Spleen (tissue), 13 donors: Measurements from ENCODE around the gene DDTL. TPM values are rescaled to one million over a fixed set of nuclear protein-coding genes. Genes with fewer than 3 reads are reported as not detected.
"Not testable (repeated sequence)": the region's sequence is repeated elsewhere in the genome, so short reads cannot be mapped to it uniquely, and the experiment has no call there.

Source experiments
- DNase-seq: peaks from one replicate; pipeline ENCODE4 v3.0.0-alpha.2; 2020
- H3K27ac ChIP-seq, 8 donors: fragments of 200-600 bp; sonication (generic) in 7 of 8; 1 replicate in 4 of 8; 2 replicates in 4 of 8; pipeline versions ENCODE4 v1.5.0 to v1.8.0; 2016 to 2021; ENCODE audit warnings: inconsistent platforms in 4 of 8, mild to moderate bottlenecking in 4 of 8, moderate library complexity in 1 of 8
- H3K27me3 ChIP-seq, 7 donors: fragments of 200-600 bp; sonication (generic) in 6 of 7; replicated peaks in 1 of 7; 1 replicate in 4 of 7; 2 replicates in 3 of 7; pipeline versions ENCODE4 v1.5.0 to v1.8.0; 2016 to 2021; ENCODE audit warnings: inconsistent platforms in 3 of 7, mild to moderate bottlenecking in 1 of 7
- H3K36me3 ChIP-seq, 6 donors: fragments of 200-600 bp; sonication (generic) in 5 of 6; 1 replicate in 4 of 6; 2 replicates in 2 of 6; pipeline versions ENCODE4 v1.5.0 to v1.8.0; 2016 to 2021; ENCODE audit warnings: inconsistent platforms in 2 of 6
- H3K4me1 ChIP-seq, 6 donors: fragments of 200-600 bp; sonication (generic) in 5 of 6; 1 replicate in 3 of 6; 2 replicates in 3 of 6; pipeline versions ENCODE4 v1.5.0 to v1.8.0; 2016 to 2021; ENCODE audit warnings: inconsistent platforms in 3 of 6
- H3K4me3 ChIP-seq, 8 donors: fragments of 200-600 bp; sonication (generic) in 7 of 8; 1 replicate in 4 of 8; 2 replicates in 4 of 8; pipeline versions ENCODE4 v1.5.0 to v1.8.0; 2016 to 2021; ENCODE audit warnings: inconsistent platforms in 4 of 8, mild to moderate bottlenecking in 4 of 8, moderate library complexity in 2 of 8
- H3K9me3 ChIP-seq, 8 donors: fragments of 200-600 bp; sonication (generic) in 7 of 8; 1 replicate in 4 of 8; 2 replicates in 4 of 8; pipeline versions ENCODE4 v1.5.0 to v1.8.0; 2016 to 2021; ENCODE audit warnings: inconsistent platforms in 4 of 8
- POLR2A ChIP-seq, 3 donors: fragments of 450-650 bp; IDR thresholded peaks; one replicate each; pipeline ENCODE4 v1.5.1; 2017; ENCODE audit warnings: antibody characterized with exemption in 3 of 3, mild to moderate bottlenecking in 1 of 3
- POLR2AphosphoS5 ChIP-seq, 3 donors: sonication (generic); formaldehyde crosslinking; IDR thresholded peaks; one replicate each; pipeline ENCODE4 v1.5.1; 2017; ENCODE audit warnings: antibody characterized with exemption in 3 of 3
- WGBS, 5 donors: extraction: QIAGEN DNeasy Blood & Tissue Kit in 3 of 5; methylation state at CpG; one replicate each; pipeline versions ENCODE4 v1.1.5 to v1.1.7; 2013 to 2018; 5-methylcytosine and 5-hydroxymethylcytosine counted together
- intact Hi-C: fragments of 100-400 bp; cut with DNase I; formaldehyde crosslinking; loops from one replicate; pipeline ENCODE4 v1.15.0; 2023; ENCODE audit warnings: low total_unique reads
- long read RNA-seq, 2 donors: transcript quantifications; one replicate each; lab custom pipeline, GENCODE V29; 2026
- polyA plus RNA-seq, 3 donors: library from polyadenylated mRNA; stranded (reverse); fragments of 200-250 nt; gene quantifications; one replicate each; pipeline ENCODE4 v1.2.1, GENCODE V29; 2013
- total RNA-seq, 7 donors: library from RNA; depleted of rRNA in 3 of 7; stranded (reverse); fragments of >200 nt in 3 of 7; fragmentation: NEBNext Ultra II Directional in 4 of 7; extraction: Animal tissue kit (Norgen Biotek cat#: 25700) in 4 of 7; gene quantifications; one replicate each; pipeline versions ENCODE4 v1.1.0 to v1.2.1, GENCODE V29; 2016 to 2021
- TF ChIP-seq, protein P1 (sequence below), 11 experiments: fragments of 200-600 bp in 7 of 11; fragments of 450-650 bp in 4 of 11; sonication (generic) in 4 of 11; IDR thresholded peaks in 8 of 11; conservative IDR thresholded peaks in 3 of 11; 1 replicate in 7 of 11; 2 replicates in 4 of 11; pipeline versions ENCODE4 v1.4.0 to v1.8.0; 2016 to 2021; ENCODE audit warnings: antibody characterized with exemption in 11 of 11, inconsistent platforms in 4 of 11, mild to moderate bottlenecking in 1 of 11
- donor health status: healthy with polysubstance abuse.
- donor health status: DM: no; HTN: no; CAD: no; lungs with moderate emphysema.
- donor health status: DM: no; HTN: no; CAD: no.
- donor health status: Bipolar disorder and iron deficiency.
- donor health status: healthy.
- donor health status: DM: no; HTN: no; CAD: no.
- donor health status: DM: yes; HTN: yes; CAD: no.

Gene DDTL
- total RNA-seq: 1 to 10 TPM in 6 of 7 donors, not detected in 1; 2.3 to 5.0 (median 2.3) TPM
- polyA plus RNA-seq: 1 to 10 TPM; 1.0 to 3.0 (median 1.5) TPM
- long read RNA-seq, donor 1, partial matches to known transcripts: 0 of 164 reads
- long read RNA-seq, donor 1, other reads (novel, unspliced or antisense): 164 of 164 reads
- long read RNA-seq, donor 2, partial matches to known transcripts: 10 of 153 reads
- long read RNA-seq, donor 2, other reads (novel, unspliced or antisense): 143 of 153 reads

DNA sequence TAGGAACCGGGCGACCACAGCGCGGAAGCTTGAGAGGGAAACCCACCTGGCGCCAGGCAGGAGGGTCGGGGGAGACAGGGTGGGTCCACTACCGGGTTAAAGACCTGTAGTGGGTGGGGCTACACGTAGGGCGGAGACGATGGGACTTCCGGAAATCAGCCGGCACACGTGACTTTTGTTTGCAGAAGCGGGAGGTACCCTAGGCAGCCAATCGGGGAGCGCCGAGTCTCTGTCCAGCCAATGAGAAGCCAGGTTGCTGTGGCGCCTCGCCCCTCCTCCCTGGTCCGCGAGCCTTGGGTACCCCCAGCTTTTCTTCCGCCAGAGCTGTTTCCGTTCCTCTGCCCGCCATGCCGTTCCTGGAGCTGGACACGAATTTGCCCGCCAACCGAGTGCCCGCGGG lies at the start of gene DDTL:
TSS of gene DDTL (plus strand) at position 321 of the 400 bp plus-strand sequence. CDS start at position 348, 27 bp downstream.
- peaks cover 0 to 26% (median 22%) of the 10 kb centered on the region in 6 donors for H3K36me3 ChIP-seq
- H3K27ac ChIP-seq, H3K4me3 ChIP-seq, H3K27me3 ChIP-seq, DNase-seq, intact Hi-C loops, H3K9me3 ChIP-seq: not testable (repeated sequence)
- H3K4me1 ChIP-seq: peaks cover 0 to 25% (median 4%) of the 10 kb centered on the region in 6 donors
- WGBS, 5 donors: no CpG with 5 or more reads among the region's 30 CpGs

DNA sequence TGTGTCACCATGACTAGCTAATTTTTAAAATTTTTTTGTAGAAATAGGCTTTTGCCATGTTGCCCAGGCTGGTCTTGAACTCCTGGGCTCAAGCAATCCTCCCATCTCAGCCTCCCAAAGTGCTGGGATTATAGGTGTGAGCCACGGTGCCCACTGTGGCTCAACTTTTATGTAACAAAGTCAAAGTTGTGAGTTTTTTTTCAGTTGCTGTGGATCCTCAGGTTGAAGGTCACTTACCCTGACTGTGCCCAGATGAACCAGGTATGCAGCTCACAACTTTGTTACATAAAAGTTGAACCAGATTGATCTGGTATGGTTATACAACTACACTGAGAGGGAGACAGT lies 46.4 kb upstream of the DDTL start:
- Histone ChIP-seq H3K9me3 (peaks cover 0 to 15% (median 10%) of the 10 kb centered on the region in 8 donors), H3K4me1 (peaks cover 0 to 19% (median 2%) of the 10 kb centered on the region in 6 donors), H3K36me3 (peaks cover 0 to 89% (median 9%) of the 10 kb centered on the region in 6 donors), H3K27ac (peak overlapping the region in 5 of 8 donors; percentile 43 to 62 (median 47))
- H3K4me3 ChIP-seq, intact Hi-C loops, DNase-seq, H3K27me3 ChIP-seq: not testable (repeated sequence)
- WGBS, 5 donors: 73 to 94% (median 87%) methylated on average over 1 of the region's 1 CpG

DNA sequence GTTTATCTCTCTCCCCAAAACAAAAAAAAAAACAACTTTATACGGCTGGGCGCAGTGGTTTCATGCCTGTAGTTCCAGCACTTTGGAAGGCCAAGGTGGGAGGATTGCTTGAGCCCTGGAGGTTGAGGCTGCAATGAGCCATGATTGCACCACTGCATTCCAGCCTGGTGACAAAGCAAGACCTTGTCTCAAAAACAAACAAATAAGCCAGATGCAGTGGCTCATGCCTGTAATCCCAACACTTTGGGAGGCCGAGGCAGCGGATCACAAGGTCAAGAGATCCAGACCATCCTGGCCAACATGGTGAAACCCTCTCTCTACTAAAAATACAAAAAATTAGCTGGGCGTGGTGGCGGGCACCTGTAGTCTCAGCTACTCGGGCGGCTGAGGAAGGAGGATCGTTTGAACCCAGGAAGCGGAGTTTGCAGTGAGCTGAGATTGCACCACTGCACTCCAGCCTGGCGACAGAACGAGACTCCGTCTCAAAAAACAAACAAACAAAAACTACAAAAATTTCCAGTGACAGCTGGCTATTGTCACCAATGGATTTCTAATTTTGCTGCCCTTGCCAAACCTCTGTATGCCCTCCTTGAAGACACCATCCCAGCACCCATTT lies 45.0 kb upstream of the DDTL start:
- Histone ChIP-seq H3K36me3 (peaks cover 0 to 97% (median 15%) of the 10 kb centered on the region in 6 donors), H3K9me3 (peaks cover 0 to 27% (median 20%) of the 10 kb centered on the region in 8 donors), H3K4me1 (peaks cover 0 to 15% (median 0%) of the 10 kb centered on the region in 6 donors), H3K27ac (peak overlapping the region in 1 of 8 donors; percentile 23)
- DNase-seq, H3K4me3 ChIP-seq, H3K27me3 ChIP-seq, intact Hi-C loops: not testable (repeated sequence)
- 86 to 92% (median 89%) methylated on average over 13 of the region's 13 CpGs for WGBS, 5 donors

DNA sequence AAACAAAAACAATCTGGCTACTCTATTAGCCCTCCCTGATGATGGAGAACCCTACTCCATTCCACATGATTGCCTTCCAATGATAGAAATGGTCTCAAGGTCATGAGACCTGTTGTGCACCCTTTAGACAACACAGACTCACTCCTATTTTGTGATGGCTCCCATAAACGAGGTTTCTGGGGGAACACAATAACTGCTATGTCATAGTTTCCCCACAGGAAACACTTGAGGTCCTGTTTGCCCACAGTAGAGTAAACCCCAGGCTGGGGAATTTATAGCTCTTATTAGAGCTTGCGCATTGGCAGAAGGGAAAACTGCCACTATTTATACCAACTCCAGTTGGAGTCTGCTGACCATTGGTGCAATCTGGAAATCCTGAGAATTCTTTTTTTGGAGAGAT lies 43.8 kb upstream of the DDTL start:
- H3K4me1 ChIP-seq: peaks cover 0 to 15% (median 0%) of the 10 kb centered on the region in 6 donors
- 18 to 48% (median 36%) methylated on average over 2 of the region's 2 CpGs for WGBS, 5 donors
- peaks cover 0 to 98% (median 15%) of the 10 kb centered on the region in 6 donors for H3K36me3 ChIP-seq
- H3K4me3 ChIP-seq: no peak overlapping the region
- H3K27me3 ChIP-seq: no peaks in the 10 kb centered on the region
- intact Hi-C loops: no loop called here
- DNase-seq: no peak
- no peak for TF ChIP-seq POLR2A (IDR thresholded peaks at IDR 0.05)
- TF ChIP-seq, protein P1, sequence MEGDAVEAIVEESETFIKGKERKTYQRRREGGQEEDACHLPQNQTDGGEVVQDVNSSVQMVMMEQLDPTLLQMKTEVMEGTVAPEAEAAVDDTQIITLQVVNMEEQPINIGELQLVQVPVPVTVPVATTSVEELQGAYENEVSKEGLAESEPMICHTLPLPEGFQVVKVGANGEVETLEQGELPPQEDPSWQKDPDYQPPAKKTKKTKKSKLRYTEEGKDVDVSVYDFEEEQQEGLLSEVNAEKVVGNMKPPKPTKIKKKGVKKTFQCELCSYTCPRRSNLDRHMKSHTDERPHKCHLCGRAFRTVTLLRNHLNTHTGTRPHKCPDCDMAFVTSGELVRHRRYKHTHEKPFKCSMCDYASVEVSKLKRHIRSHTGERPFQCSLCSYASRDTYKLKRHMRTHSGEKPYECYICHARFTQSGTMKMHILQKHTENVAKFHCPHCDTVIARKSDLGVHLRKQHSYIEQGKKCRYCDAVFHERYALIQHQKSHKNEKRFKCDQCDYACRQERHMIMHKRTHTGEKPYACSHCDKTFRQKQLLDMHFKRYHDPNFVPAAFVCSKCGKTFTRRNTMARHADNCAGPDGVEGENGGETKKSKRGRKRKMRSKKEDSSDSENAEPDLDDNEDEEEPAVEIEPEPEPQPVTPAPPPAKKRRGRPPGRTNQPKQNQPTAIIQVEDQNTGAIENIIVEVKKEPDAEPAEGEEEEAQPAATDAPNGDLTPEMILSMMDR (IDR thresholded peaks at IDR 0.05 in 8 of 11, conservative IDR thresholded peaks at IDR 0.05 in 3 of 11): no peak
- no peak for TF ChIP-seq POLR2AphosphoS5 (IDR thresholded peaks at IDR 0.05)
- peak overlapping the region in 1 of 8 donors; percentile 11 for H3K27ac ChIP-seq
- peaks cover 0 to 27% (median 20%) of the 10 kb centered on the region in 8 donors for H3K9me3 ChIP-seq

DNA sequence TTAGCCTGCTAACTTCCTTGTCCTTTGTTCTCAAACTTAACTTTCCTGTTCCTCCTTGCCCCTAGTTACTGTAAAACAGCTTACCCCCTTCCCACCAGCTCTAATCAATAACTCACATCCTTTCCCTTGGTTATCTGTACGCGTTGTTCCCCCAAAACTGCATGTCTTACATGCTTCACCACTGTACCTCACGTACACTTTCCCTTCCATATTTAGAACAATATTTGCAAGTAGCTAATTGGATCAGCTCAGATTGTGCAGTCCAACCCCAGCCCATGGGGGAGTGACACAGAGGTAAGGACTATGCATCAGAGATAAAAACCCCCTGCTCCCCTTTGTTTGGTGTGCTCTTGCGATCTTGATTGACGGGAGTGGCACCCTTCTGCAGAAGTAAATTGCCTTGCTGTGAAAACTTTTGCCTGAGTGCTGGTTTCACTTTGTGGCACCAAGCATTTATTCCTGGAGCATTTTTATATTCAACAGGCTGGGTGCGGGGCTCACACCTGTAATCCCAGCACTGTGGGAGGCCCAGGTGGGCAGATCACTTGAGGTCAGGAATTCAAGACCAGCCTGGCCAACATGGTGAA lies 41.6 kb upstream of the DDTL start:
- peaks cover 0 to 30% (median 21%) of the 10 kb centered on the region in 8 donors for H3K9me3 ChIP-seq
- TF ChIP-seq POLR2A (IDR thresholded peaks at IDR 0.05) (no peak), POLR2AphosphoS5 (IDR thresholded peaks at IDR 0.05) (no peak)
- TF ChIP-seq, protein P1 (IDR thresholded peaks at IDR 0.05 in 8 of 11, conservative IDR thresholded peaks at IDR 0.05 in 3 of 11): no peak
- intact Hi-C loops: no loop called here
- H3K27me3 ChIP-seq: no peaks in the 10 kb centered on the region
- H3K4me1 ChIP-seq: peaks cover 0 to 15% (median 0%) of the 10 kb centered on the region in 6 donors
- peaks cover 0 to 98% (median 15%) of the 10 kb centered on the region in 6 donors for H3K36me3 ChIP-seq
- no peak overlapping the region for H3K27ac ChIP-seq
- WGBS, 5 donors: 80 to 94% (median 91%) methylated on average over 6 of the region's 6 CpGs
- DNase-seq: no peak
- H3K4me3 ChIP-seq: no peak overlapping the region
